ENCODE measurements around the gene GPATCH11.

Gene GPATCH11

GRCh38 chr2:37083873-37084794 is at the start of gene GPATCH11, which contains the start of gene HEATR5B:
Gene GPATCH11, plus strand, starts transcription at chr2:37084518. Its CDS starts 3,864 bp downstream, at chr2:37088382.
Gene HEATR5B, minus strand, starts transcription at chr2:37084372. Its CDS starts 958 bp downstream, at chr2:37083414.
- peak; percentile 91 for DNase-seq (ENCODE audit: low read depth, low spot score)

GRCh38 chr2:37037771-37038170 is 46.5 kb upstream of the GPATCH11 start:
- DNase-seq (ENCODE audit: low read depth, low spot score), result no peak

- no peak for DNase-seq (ENCODE audit: low read depth, low spot score)
Measured at GRCh38 chr2:37039580-37039979, 44.7 kb upstream of the GPATCH11 start.

GRCh38 chr2:37052600-37053332 is 31.6 kb upstream of the GPATCH11 start:
- no peak for DNase-seq (ENCODE audit: low read depth, low spot score)

- DNase-seq (ENCODE audit: low read depth, low spot score), result no peak
Measured at GRCh38 chr2:37059841-37060240, 24.5 kb upstream of the GPATCH11 start.

DNA sequence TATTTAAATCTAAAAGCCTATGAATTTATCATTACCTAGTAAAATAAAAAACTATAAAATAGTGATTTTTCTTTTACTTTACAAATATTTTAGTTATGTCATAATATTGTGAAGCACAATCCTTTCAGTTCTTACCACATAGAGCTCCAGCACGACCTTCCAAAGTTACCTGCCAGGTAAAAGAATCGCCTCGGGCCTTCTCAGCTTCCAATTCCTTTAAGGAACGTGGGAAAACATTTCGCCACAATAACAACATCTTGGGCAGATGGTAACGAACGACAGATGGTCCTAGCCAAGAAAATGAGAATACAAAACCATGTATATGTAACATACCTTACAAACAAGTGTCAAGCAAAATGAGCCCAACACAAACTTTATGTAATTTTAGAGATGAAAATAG is 23.9 kb upstream of the GPATCH11 start:
- no peak for DNase-seq (ENCODE audit: low read depth, low spot score)

GRCh38 chr2:37061013-37061711 is 23.2 kb upstream of the GPATCH11 start:
- no peak for DNase-seq (ENCODE audit: low read depth, low spot score)

DNA sequence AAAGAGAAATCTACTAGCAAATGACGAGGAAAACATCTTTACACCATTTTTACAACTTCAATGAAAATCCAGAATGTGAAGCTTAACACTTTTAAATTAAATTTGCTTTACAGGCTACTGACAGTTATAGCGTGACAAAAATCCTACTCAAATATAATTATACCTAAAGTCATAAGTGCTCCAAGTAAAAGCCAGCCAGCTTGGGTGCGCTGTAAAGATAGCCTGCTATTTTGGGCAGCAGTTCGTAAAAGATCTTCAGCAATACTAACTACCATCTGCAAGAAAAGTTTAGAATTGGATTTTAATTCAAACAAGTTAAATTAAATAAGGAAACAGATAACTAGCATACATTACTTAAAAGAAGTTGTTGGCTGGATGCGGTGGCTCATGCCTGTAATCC is 22.5 kb upstream of the GPATCH11 start:
- no peak for DNase-seq (ENCODE audit: low read depth, low spot score)

DNA sequence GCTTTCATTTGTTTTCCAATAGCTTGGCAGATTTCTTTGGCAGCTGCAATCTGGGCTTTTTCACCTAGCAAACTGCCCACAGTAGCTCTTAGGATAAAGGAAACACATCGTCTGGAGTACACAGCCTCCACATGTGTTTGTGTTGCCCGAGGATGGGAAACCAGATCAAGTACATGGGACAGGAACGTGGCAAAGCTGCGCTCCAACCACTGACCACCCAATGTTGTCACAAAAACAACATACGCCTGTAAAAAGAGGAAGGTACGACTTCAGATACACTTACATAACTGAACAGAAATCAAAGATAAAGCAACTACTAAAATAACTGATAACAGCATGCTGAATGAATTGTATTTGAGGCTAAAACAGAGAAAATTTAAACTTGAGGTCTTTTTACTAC is 15.6 kb upstream of the GPATCH11 start:
- no peak for DNase-seq (ENCODE audit: low read depth, low spot score)

DNA sequence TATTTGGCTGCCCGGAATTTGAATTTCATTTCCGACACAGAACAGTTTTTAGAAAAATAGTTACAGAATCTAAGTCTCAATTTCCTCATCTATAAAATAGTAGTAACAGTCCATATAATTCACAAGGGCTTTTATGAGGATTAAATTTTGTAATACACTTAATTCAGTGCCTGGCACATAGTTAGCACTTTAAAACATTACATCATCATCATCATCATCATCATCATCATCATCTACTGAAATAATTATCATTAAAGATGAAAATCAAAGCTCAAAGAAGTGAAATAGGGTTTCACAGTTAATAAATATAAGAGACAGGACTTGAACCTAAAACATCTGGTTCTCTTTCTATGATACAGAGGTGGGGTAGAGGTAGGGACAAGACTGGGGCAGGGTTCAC is 13.4 kb upstream of the GPATCH11 start:
- DNase-seq (ENCODE audit: low read depth, low spot score), result no peak

GRCh38 chr2:37080266-37080665 is 4.1 kb upstream of the GPATCH11 start:
- no peak for DNase-seq (ENCODE audit: low read depth, low spot score)

GRCh38 chr2:37080689-37081088 is 3.6 kb upstream of the GPATCH11 start:
- no peak for DNase-seq (ENCODE audit: low read depth, low spot score)

DNA sequence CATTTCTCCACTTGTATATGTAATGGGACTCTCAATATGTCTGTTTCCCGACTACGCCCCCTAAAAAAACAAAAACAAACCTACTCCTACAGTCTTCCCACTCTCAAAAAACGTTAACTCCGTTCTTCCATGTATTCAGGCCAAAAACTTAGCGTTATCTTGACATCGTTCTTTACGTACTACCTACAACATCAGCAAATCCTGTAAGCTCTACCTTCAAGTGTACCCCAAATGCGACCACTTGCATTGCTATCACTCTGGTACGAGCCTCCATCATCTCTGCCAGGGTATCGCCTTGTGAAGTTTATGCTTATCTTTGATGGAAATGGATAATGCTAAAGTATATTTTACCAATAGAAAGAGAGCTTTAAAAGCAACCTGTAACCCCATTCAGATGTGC is 479 bp downstream of the GPATCH11 start:
- no peak for DNase-seq (ENCODE audit: low read depth, low spot score)

DNA sequence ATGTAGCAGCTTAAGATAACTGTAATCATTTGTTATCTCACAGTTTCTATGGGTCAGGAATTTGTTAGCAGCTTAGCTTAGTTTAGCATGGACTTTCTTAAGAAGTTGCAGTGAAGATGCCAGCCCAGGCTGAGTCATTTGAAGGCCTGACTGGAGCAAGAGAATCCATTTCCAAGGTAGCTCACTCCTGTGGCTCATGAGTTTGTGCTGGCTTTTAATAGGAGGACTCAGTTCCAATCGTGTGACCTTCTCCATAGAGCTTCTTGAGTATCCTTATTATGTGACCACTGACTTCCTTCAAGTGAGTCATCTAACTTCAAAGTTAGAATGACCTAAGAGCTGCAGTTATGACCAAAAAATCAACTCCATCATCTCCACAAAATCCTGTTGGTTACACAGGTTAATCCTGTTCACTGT is 1.4 kb downstream of the GPATCH11 start:
- DNase-seq (ENCODE audit: low read depth, low spot score), result no peak

GRCh38 chr2:37090019-37090477 is 5.7 kb downstream of the GPATCH11 start:
- no peak for DNase-seq (ENCODE audit: low read depth, low spot score)

GRCh38 chr2:37091873-37092272 is 7.6 kb downstream of the GPATCH11 start:
- DNase-seq (ENCODE audit: low read depth, low spot score), result no peak

DNA sequence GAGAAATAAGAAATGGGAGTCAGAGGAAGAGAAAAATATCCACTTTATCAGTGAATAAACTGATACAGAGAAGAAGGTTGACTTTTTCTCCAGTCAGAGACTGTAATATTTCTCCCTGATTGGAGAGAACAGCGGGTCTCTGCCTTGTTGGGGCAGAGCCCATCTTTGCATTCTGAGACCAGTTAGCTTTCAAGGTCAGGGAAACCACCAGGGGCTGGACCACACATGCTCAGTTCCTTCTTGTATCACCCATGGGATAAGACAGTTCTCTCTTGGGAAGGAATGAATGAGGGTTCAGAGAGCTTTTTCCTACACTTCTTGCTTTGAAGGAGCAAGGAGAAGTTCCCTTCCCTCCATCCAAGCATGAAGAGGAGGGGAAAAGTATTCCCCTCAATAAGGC is 12.2 kb downstream of the GPATCH11 start:
- no peak for DNase-seq (ENCODE audit: low read depth, low spot score)

GRCh38 chr2:37098416-37099118 is 14.2 kb downstream of the GPATCH11 start:
- DNase-seq (ENCODE audit: low read depth, low spot score), result no peak

GRCh38 chr2:37100054-37100453 is 15.7 kb downstream of the GPATCH11 start:
- DNase-seq (ENCODE audit: low read depth, low spot score), result no peak

- DNase-seq (ENCODE audit: low read depth, low spot score), result no peak
Measured at GRCh38 chr2:37102588-37102987, 18.3 kb downstream of the GPATCH11 start.

DNA sequence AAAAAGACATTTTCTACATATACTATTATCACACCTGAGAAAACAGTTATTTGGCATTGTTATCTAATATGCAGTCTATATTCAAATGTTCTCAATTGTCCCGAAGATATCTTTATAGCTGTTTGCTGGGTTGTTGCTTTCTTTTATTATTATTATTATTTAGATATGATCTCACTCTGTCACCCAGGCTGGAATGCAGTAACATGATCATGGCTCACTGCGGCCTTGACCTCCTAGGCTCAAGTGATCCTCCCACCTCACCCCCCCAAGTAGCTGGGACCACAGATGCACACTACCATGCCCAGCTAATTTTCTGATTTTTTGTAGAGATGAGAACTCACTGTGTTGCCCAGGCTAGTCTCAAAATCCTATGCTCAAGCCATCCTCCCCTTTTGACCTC is 19.9 kb downstream of the GPATCH11 start:
- no peak for DNase-seq (ENCODE audit: low read depth, low spot score)
